Lung (tissue), 12 donors: ENCODE results near the gene ZNF319. TPM values are rescaled to one million over a fixed set of nuclear protein-coding genes. Genes with fewer than 3 reads are reported as not detected.
A peak's percentile ranks its signal among the peaks of the same experiment; 100 is the strongest.

ENCODE experiments used
- ATAC-seq: fragments of 200-7000 bp; cut with Tn5 transposase; one replicate; pipeline ENCODE4 v1.9.1; 2020; ENCODE audit warnings: moderate number of reproducible peaks; ENCODE audit not compliant: insufficient read depth, low FRiP score
- DNase-seq, 3 donors: peaks; one replicate each; pipeline ENCODE4 v3.0.0-alpha.2; 2013 to 2017
- H3K27ac ChIP-seq, 2 donors: one replicate each; pipeline ENCODE4 v1.5.1; 2013; ENCODE audit warnings: mild to moderate bottlenecking in 2 of 2, moderate library complexity in 2 of 2, control low read depth in 1 of 2, inconsistent platforms in 1 of 2, low read depth in 1 of 2, low read length in 1 of 2
- H3K27me3 ChIP-seq, 3 donors: one replicate each; pipeline ENCODE4 v1.5.1; 2013; ENCODE audit warnings: low read length in 2 of 3; ENCODE audit not compliant: control insufficient read depth in 3 of 3, insufficient read depth in 3 of 3
- H3K36me3 ChIP-seq, 4 donors: one replicate each; pipeline ENCODE4 v1.5.1; 2013; ENCODE audit warnings: low read length in 4 of 4, mild to moderate bottlenecking in 1 of 4, moderate library complexity in 1 of 4; ENCODE audit not compliant: control insufficient read depth in 4 of 4, insufficient read depth in 4 of 4
- H3K4me1 ChIP-seq, 5 donors: one replicate each; pipeline ENCODE4 v1.5.1; 2013; ENCODE audit warnings: low read length in 5 of 5, mild to moderate bottlenecking in 2 of 5, moderate library complexity in 1 of 5; ENCODE audit not compliant: control insufficient read depth in 5 of 5, insufficient read depth in 5 of 5
- H3K4me3 ChIP-seq: one replicate; pipeline ENCODE4 v1.5.1; 2013; ENCODE audit warnings: mild to moderate bottlenecking, control low read depth, moderate library complexity
- H3K9ac ChIP-seq, 2 donors: one replicate each; pipeline ENCODE4 v1.5.1; 2013; ENCODE audit warnings: low read length in 2 of 2, control low read depth in 1 of 2; ENCODE audit not compliant: insufficient read depth in 1 of 2
- H3K9me3 ChIP-seq, 4 donors: one replicate each; pipeline ENCODE4 v1.5.1; 2013; ENCODE audit warnings: low read length in 3 of 4, mild to moderate bottlenecking in 1 of 4, moderate library complexity in 1 of 4; ENCODE audit not compliant: control insufficient read depth in 4 of 4, insufficient read depth in 3 of 4
- WGBS, 2 donors: extraction: QIAGEN DNeasy Blood & Tissue Kit; methylation state at CpG; one replicate each; pipeline ENCODE4 v1.1.7; 2013; 5-methylcytosine and 5-hydroxymethylcytosine counted together
- polyA plus RNA-seq, 2 donors: library from polyadenylated mRNA; stranded (reverse); fragments of 200-250 nt; gene quantifications; one replicate each; pipeline ENCODE4 v1.2.1, GENCODE V29; 2013
- total RNA-seq, 2 donors: library from RNA; depleted of rRNA in 1 of 2; stranded (reverse); fragments of >200 nt in 1 of 2; gene quantifications; one replicate each; pipeline ENCODE4 v1.2.1, GENCODE V29; 2014 to 2021
- TF ChIP-seq, protein P1 (sequence below): IDR thresholded peaks from 2 replicates; pipeline ENCODE4 v1.5.1; 2012; ENCODE audit warnings: mild to moderate bottlenecking; ENCODE audit errors: control extremely low read depth, extremely low read depth
- donor health status: control.
- donor health status: control.
- donor health status: Bipolar disorder and iron deficiency.
- donor health status: healthy.
- donor health status: DM: yes; HTN: yes; CAD: no.

ZNF319 gene
- total and polyA plus RNA-seq, 4 donors = 6.0 to 15.3 (median 9.6) TPM

DNA sequence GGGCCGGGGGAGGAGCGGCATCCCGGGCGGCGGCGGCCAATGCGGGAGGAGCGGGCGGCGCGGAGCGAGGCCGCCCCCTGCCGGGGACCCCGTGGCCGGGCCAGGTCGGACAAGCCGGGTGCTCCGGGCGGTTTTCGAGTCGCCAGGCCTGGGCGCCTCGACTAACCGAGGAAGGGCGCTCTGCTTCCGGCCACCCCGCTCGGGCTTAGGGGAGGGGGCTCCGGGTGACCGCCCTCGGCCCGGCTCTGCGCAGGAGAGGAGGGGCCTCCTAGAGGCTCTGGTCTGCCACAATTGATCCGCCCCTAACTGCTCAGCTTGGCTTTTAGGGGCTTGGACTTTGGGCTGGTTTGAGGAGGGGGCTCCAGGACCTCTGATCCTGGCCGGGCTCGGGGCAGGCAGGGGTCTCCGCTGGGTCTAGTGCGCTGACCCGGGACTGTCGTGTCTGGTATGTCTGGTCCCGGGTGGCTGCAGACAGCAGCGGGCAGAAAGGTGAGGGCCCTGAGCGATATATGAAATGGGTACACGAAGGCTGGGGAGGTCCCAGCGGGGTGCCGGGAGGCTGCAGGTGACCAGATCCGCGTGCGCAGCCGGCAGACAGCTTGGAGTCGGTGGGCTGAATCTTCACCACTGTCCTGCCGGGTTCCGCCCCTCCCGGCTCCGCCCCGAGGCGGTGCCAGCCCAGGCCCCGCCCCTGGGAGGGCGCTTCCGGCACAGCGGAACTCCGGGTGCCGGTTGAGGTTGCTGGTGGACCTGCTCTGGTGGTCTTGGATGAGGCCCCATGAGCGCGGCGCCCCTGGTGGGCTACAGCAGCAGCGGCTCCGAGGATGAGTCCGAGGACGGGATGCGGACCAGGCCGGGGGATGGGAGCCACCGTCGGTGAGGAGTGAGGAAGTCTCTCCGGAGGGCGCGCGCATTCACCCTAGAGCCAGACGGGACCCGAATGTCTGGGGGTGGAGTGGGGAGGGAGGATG, 519 bp upstream of the ZNF319 start, which contains the start of gene USB1:
TSS of gene USB1 (plus strand) at position 702 of the 971 bp plus-strand sequence. CDS start at position 779, 77 bp downstream.
- DNase-seq (peak; percentile 84 to 89 (median 89)), ATAC-seq (peak; percentile 90)
- Histone ChIP-seq H3K9ac (no peak within 1 kb of the TSS), H3K27ac (peak within 1 kb of the TSS; percentile 92 to 93), H3K4me1 (peaks cover 0 to 18% (median 10%) of the 10 kb centered on the region in 5 donors), H3K36me3 (peaks cover 6 to 24% (median 12%) of the 10 kb centered on the region in 4 donors), H3K27me3 (no peaks in the 10 kb centered on the region), H3K9me3 (no peaks in the 10 kb centered on the region), H3K4me3 (peak within 1 kb of the TSS; percentile 87)
- 1% methylated on average over 71 to 81 of the region's 81 CpGs for WGBS, 2 donors
- TF ChIP-seq, protein P1, sequence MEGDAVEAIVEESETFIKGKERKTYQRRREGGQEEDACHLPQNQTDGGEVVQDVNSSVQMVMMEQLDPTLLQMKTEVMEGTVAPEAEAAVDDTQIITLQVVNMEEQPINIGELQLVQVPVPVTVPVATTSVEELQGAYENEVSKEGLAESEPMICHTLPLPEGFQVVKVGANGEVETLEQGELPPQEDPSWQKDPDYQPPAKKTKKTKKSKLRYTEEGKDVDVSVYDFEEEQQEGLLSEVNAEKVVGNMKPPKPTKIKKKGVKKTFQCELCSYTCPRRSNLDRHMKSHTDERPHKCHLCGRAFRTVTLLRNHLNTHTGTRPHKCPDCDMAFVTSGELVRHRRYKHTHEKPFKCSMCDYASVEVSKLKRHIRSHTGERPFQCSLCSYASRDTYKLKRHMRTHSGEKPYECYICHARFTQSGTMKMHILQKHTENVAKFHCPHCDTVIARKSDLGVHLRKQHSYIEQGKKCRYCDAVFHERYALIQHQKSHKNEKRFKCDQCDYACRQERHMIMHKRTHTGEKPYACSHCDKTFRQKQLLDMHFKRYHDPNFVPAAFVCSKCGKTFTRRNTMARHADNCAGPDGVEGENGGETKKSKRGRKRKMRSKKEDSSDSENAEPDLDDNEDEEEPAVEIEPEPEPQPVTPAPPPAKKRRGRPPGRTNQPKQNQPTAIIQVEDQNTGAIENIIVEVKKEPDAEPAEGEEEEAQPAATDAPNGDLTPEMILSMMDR = peak; percentile 55

GRCh38 chr16:57999366-57999970, 1.0 kb downstream of the ZNF319 start:
- peaks cover 0 to 28% (median 10%) of the 10 kb centered on the region in 5 donors for H3K4me1 ChIP-seq
- ATAC-seq = no peak
- H3K9ac ChIP-seq = peak overlapping the region; percentile 68 to 73
- no peaks in the 10 kb centered on the region for H3K9me3 ChIP-seq
- WGBS, 2 donors = 9 to 17% methylated on average over 6 of the region's 6 CpGs
- peak overlapping the region; percentile 92 to 93 for H3K27ac ChIP-seq
- peak overlapping the region; percentile 68 for H3K4me3 ChIP-seq
- DNase-seq = peak in 2 of 3 donors; percentile 31 to 32
- H3K36me3 ChIP-seq = peaks cover 6 to 28% (median 15%) of the 10 kb centered on the region in 4 donors
- no peaks in the 10 kb centered on the region for H3K27me3 ChIP-seq
- TF ChIP-seq, protein P1 = no peak

GRCh38 chr16:57998992-57999365, 1.5 kb downstream of the ZNF319 start:
- Histone ChIP-seq H3K4me1 (peaks cover 0 to 33% (median 10%) of the 10 kb centered on the region in 5 donors), H3K9me3 (no peaks in the 10 kb centered on the region), H3K9ac (peak overlapping the region in 1 of 2 donors; percentile 68), H3K4me3 (no peak overlapping the region), H3K36me3 (peaks cover 6 to 29% (median 17%) of the 10 kb centered on the region in 4 donors), H3K27me3 (no peaks in the 10 kb centered on the region), H3K27ac (peak overlapping the region in 1 of 2 donors; percentile 93)
- WGBS, 2 donors = 66 to 79% methylated on average over 3 of the region's 3 CpGs
- DNase-seq = no peak
- no peak for ATAC-seq
- TF ChIP-seq, protein P1 = no peak
